Fibroblast of lung (primary cell): ENCODE results near the gene RUNX2. TPM values are rescaled to one million over a fixed set of nuclear protein-coding genes. Genes with fewer than 3 reads are reported as not detected.
"Not testable (repeated sequence)": the region's sequence is repeated elsewhere in the genome, so short reads cannot be mapped to it uniquely, and the experiment has no call there.

Experiments used
- DNase-seq, 2 donors: peaks; one replicate each; pipeline versions ENCODE4 v3.0.0 to v3.0.0-alpha.2; 2010; ENCODE audit warnings: low read depth in 2 of 2
- H2AFZ ChIP-seq: 2 replicates; pipeline ENCODE4 v1.5.1; 2012; ENCODE audit warnings: low read length, control low read depth, inconsistent platforms
- H3K27ac ChIP-seq: 2 replicates; pipeline ENCODE4 v1.5.1; 2011; ENCODE audit warnings: low read length, control low read depth; ENCODE audit not compliant: insufficient read depth
- H3K27me3 ChIP-seq: 2 replicates; pipeline ENCODE4 v1.5.1; 2011; ENCODE audit warnings: mild to moderate bottlenecking, low read length; ENCODE audit not compliant: control insufficient read depth, insufficient read depth
- H3K36me3 ChIP-seq: 2 replicates; pipeline ENCODE4 v1.5.1; 2011; ENCODE audit warnings: low read length; ENCODE audit not compliant: control insufficient read depth, insufficient read depth
- H3K4me1 ChIP-seq: 2 replicates; pipeline ENCODE4 v1.5.1; 2011; ENCODE audit warnings: low read length; ENCODE audit not compliant: control insufficient read depth, insufficient read depth; ENCODE audit errors: extremely low read depth
- H3K4me2 ChIP-seq: 2 replicates; pipeline ENCODE4 v1.5.1; 2011; ENCODE audit warnings: low read length, control low read depth; ENCODE audit not compliant: insufficient read depth; ENCODE audit errors: extremely low read depth
- H3K4me3 ChIP-seq, 4 experiments: fragments of 200-600 bp in 1 of 4; sonication (generic) in 1 of 4; replicated peaks in 1 of 4; 2 replicates each; pipeline ENCODE4 v1.5.1; 2011 to 2016; ENCODE audit warnings: low read length in 4 of 4, low read depth in 3 of 4, mild to moderate bottlenecking in 3 of 4, control low read depth in 2 of 4, inconsistent platforms in 1 of 4, mixed read lengths in 1 of 4; ENCODE audit not compliant: insufficient read depth in 1 of 4; ENCODE audit errors: control extremely low read depth in 1 of 4
- H3K79me2 ChIP-seq: 2 replicates; pipeline ENCODE4 v1.5.1; 2012; ENCODE audit warnings: mild to moderate bottlenecking, low read length, inconsistent platforms; ENCODE audit not compliant: control insufficient read depth, insufficient read depth
- H3K9ac ChIP-seq: 2 replicates; pipeline ENCODE4 v1.5.1; 2011; ENCODE audit warnings: mild to moderate bottlenecking, low read length, control low read depth; ENCODE audit not compliant: insufficient read depth
- H3K9me3 ChIP-seq: 2 replicates; pipeline ENCODE4 v1.5.1; 2012; ENCODE audit warnings: low read depth, low read length; ENCODE audit not compliant: control insufficient read depth, insufficient read depth
- H4K20me1 ChIP-seq: 2 replicates; pipeline ENCODE4 v1.5.1; 2011; ENCODE audit warnings: low read length; ENCODE audit not compliant: control insufficient read depth, insufficient read depth; ENCODE audit errors: extremely low read depth
- CTCF ChIP-seq, 2 donors: IDR thresholded peaks in 1 of 2; conservative IDR thresholded peaks in 1 of 2; 1 replicate in 1 of 2; 2 replicates in 1 of 2; pipeline ENCODE4 v1.5.1; 2011 to 2012; ENCODE audit warnings: low read length in 2 of 2, control low read depth in 1 of 2, inconsistent platforms in 1 of 2, low read depth in 1 of 2, mild to moderate bottlenecking in 1 of 2
- EZH2 ChIP-seq: IDR thresholded peaks from 2 replicates; pipeline ENCODE4 v1.5.1; 2012; ENCODE audit warnings: low read length, control low read depth, mild to moderate bottlenecking; ENCODE audit errors: missing control alignments
- polyA plus RNA-seq, 2 donors: library from polyadenylated mRNA; depleted of rRNA in 1 of 2; stranded (reverse) in 1 of 2; unstranded in 1 of 2; fragments of >200 nt; gene quantifications; 2 replicates each; pipeline ENCODE4 v1.2.1, GENCODE V29; 2011 to 2012; ENCODE audit warnings: missing spikeins in 1 of 2
- total RNA-seq: library from RNA; depleted of rRNA; stranded (reverse); fragments of >200 nt; gene quantifications from 2 replicates; pipeline ENCODE4 v1.2.1, GENCODE V29; 2014

Gene RUNX2
- total and polyA plus RNA-seq, 2 donors (not counting 1 experiment from before 2014, with no cell fraction given), result 2.5 to 4.5 TPM

GRCh38 chr6:45466686-45467085, 138.6 kb downstream of the RUNX2 start:
- no peaks in the 10 kb centered on the region for H4K20me1 ChIP-seq
- H3K4me3 ChIP-seq, result no peak overlapping the region
- H3K36me3 ChIP-seq, result no peaks in the 10 kb centered on the region
- no peaks in the 10 kb centered on the region for H3K27me3 ChIP-seq
- no peak overlapping the region for H3K27ac ChIP-seq
- no peak overlapping the region for H3K4me2 ChIP-seq
- TF ChIP-seq CTCF (conservative IDR thresholded peaks at IDR 0.05 in 1 of 2, IDR thresholded peaks at IDR 0.05 in 1 of 2; ENCODE audit: low read depth in 1 of 2, low read length in 2 of 2), result no peak
- TF ChIP-seq EZH2, result no peak
- no peaks in the 10 kb centered on the region for H3K4me1 ChIP-seq
- H3K9ac ChIP-seq, result no peak overlapping the region
- no peaks in the 10 kb centered on the region for H3K79me2 ChIP-seq
- H3K9me3 ChIP-seq, result no peaks in the 10 kb centered on the region
- no peak overlapping the region for H2AFZ ChIP-seq
- DNase-seq, result peak in 1 of 2 donors; percentile 67

- not testable (repeated sequence) for H3K4me3 ChIP-seq, H3K9ac ChIP-seq, DNase-seq, H3K79me2 ChIP-seq, H3K36me3 ChIP-seq, H3K4me1 ChIP-seq, H3K9me3 ChIP-seq, H3K4me2 ChIP-seq, H3K27ac ChIP-seq, H2AFZ ChIP-seq, H4K20me1 ChIP-seq, H3K27me3 ChIP-seq
Measured at GRCh38 chr6:45467417-45467816, 139.3 kb downstream of the RUNX2 start.

GRCh38 chr6:45467853-45468252, 139.7 kb downstream of the RUNX2 start:
- H3K4me1 ChIP-seq, result peaks cover 5% of the 10 kb centered on the region
- DNase-seq, result no peak
- no peak overlapping the region for H3K4me2 ChIP-seq
- no peak overlapping the region for H3K27ac ChIP-seq
- H3K79me2 ChIP-seq, result no peaks in the 10 kb centered on the region
- H3K27me3 ChIP-seq, result no peaks in the 10 kb centered on the region
- no peak overlapping the region for H2AFZ ChIP-seq
- H3K9me3 ChIP-seq, result no peaks in the 10 kb centered on the region
- no peak overlapping the region for H3K4me3 ChIP-seq
- TF ChIP-seq EZH2, result no peak
- no peak for TF ChIP-seq CTCF (conservative IDR thresholded peaks at IDR 0.05 in 1 of 2, IDR thresholded peaks at IDR 0.05 in 1 of 2; ENCODE audit: low read depth in 1 of 2, low read length in 2 of 2)
- no peak overlapping the region for H3K9ac ChIP-seq
- no peaks in the 10 kb centered on the region for H4K20me1 ChIP-seq
- no peaks in the 10 kb centered on the region for H3K36me3 ChIP-seq
